Upper lobe of left lung (tissue), 4 donors: ENCODE results near the gene PARVB.

Source experiments
- POLR2AphosphoS5 ChIP-seq, 2 donors: sonication (generic); formaldehyde crosslinking; IDR thresholded peaks; one replicate each; pipeline ENCODE4 v1.5.1; 2017; ENCODE audit warnings: antibody characterized with exemption in 2 of 2
- TF ChIP-seq, protein P1 (sequence below), 6 experiments: fragments of 450-650 bp in 4 of 6; fragments of 200-600 bp in 2 of 6; sonication (generic) in 2 of 6; IDR thresholded peaks; one replicate each; pipeline ENCODE4 v1.5.1; 2016 to 2019; ENCODE audit warnings: antibody characterized with exemption in 6 of 6

DNA sequence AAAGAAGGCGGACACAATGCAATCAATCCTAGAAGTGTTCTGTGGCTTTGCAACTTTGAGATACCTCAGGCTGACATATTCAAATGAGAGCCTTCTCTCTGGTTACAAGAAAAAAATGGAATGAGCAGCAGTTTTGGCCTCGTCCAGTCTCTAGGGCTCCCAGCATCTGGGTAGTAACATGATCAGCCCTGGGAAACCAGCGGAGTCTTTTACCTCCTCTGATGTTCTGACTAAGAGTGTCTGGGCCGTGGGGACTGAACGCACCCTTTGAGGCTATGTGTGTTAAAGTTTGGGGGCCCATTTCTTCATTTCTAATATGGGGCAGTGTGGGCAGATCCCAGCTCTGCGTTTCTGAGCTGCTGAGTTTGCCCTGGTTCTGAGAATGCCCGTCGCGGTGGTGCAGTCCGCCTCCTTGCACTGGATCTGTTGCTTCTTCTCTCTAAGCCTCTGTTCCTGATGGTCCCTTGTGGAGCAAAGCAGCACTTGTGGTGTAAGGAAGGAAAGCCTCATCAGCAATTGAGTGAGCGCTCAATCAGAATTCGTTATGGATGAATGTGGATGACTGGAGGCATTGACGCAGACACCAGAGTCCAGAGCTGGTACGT, 8.1 kb downstream of the PARVB start:
- TF ChIP-seq, protein P1, sequence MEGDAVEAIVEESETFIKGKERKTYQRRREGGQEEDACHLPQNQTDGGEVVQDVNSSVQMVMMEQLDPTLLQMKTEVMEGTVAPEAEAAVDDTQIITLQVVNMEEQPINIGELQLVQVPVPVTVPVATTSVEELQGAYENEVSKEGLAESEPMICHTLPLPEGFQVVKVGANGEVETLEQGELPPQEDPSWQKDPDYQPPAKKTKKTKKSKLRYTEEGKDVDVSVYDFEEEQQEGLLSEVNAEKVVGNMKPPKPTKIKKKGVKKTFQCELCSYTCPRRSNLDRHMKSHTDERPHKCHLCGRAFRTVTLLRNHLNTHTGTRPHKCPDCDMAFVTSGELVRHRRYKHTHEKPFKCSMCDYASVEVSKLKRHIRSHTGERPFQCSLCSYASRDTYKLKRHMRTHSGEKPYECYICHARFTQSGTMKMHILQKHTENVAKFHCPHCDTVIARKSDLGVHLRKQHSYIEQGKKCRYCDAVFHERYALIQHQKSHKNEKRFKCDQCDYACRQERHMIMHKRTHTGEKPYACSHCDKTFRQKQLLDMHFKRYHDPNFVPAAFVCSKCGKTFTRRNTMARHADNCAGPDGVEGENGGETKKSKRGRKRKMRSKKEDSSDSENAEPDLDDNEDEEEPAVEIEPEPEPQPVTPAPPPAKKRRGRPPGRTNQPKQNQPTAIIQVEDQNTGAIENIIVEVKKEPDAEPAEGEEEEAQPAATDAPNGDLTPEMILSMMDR (IDR thresholded peaks at IDR 0.05): no peak
- no peak for TF ChIP-seq POLR2AphosphoS5 (IDR thresholded peaks at IDR 0.05)
